OCI-LY1 (cell line): ENCODE measurements around the gene FURIN.

ENCODE experiments used
- CTCF ChIP-seq: fragments of 200-600 bp; sonication (generic), shearing (Covaris generic); IDR thresholded peaks from 2 replicates; pipeline ENCODE4 v1.5.1; 2017; ENCODE audit warnings: mild to moderate bottlenecking, antibody characterized with exemption, low read length, moderate library complexity, mixed read lengths
- EZH2 ChIP-seq: fragments of 200-600 bp; sonication (generic), shearing (Covaris generic); IDR thresholded peaks from 2 replicates; pipeline ENCODE4 v1.8.0; 2017; ENCODE audit warnings: borderline replicate concordance, mixed run types, mild to moderate bottlenecking, antibody characterized with exemption, low read length, moderate library complexity, mixed read lengths

GRCh38 chr15:90907051-90907660 lies 38.8 kb downstream of the FURIN start:
- no peak for TF ChIP-seq CTCF
- TF ChIP-seq EZH2: no peak
